SK-N-SH (cell line): Measurements from ENCODE around the gene OR51A7. TPM values are rescaled to one million over a fixed set of nuclear protein-coding genes. Genes with fewer than 3 reads are reported as not detected.

Experiments used
- CTCF ChIA-PET: fragments of 300-600, 350-600 bp; formaldehyde crosslinking; extraction: SDS; loops from one replicate; lab custom pipeline; 2021; lab: Yijun Ruan, JAX
- POLR2A ChIA-PET: fragments of 350-600 bp; sonication (Branson Sonifier 250); formaldehyde crosslinking; extraction: SDS; loops from one replicate; lab custom pipeline; 2020; ENCODE audit warnings: antibody characterized with exemption, inconsistent platforms; lab: Yijun Ruan, JAX
- DNase-seq: peaks from one replicate; pipeline ENCODE4 v3.0.0; 2012
- H2AFZ ChIP-seq: fragments of 200-600 bp; sonication (generic); 2 replicates; pipeline ENCODE4 v1.8.1; 2016; ENCODE audit warnings: antibody characterized with exemption, mild to moderate bottlenecking, low read depth
- H3F3A ChIP-seq: fragments of 200-600 bp; sonication (generic); replicated peaks from 2 replicates; pipeline ENCODE3; 2016; ENCODE audit warnings: antibody characterized with exemption, mild to moderate bottlenecking; ENCODE audit not compliant: insufficient read depth
- H3K27ac ChIP-seq, 2 experiments: fragments of 200-500 bp in 1 of 2; fragments of 200-600 bp in 1 of 2; sonication (Bioruptor generic) in 1 of 2; sonication (generic), shearing (Covaris generic) in 1 of 2; 2 replicates each; pipeline versions ENCODE4 v1.5.1 to v1.6.1; 2014 to 2016; ENCODE audit warnings: low read depth in 2 of 2, inconsistent platforms in 1 of 2, low read length in 1 of 2, mild to moderate bottlenecking in 1 of 2, mixed read lengths in 1 of 2
- H3K27me3 ChIP-seq: fragments of 200-600 bp; sonication (generic), shearing (Covaris generic); 2 replicates; pipeline ENCODE4 v1.6.1; 2016; ENCODE audit warnings: mixed run types; ENCODE audit not compliant: insufficient read depth
- H3K36me3 ChIP-seq, 2 experiments: fragments of 200-500 bp in 1 of 2; fragments of 200-600 bp in 1 of 2; sonication (Bioruptor generic) in 1 of 2; sonication (generic) in 1 of 2; replicated peaks in 1 of 2; 2 replicates each; pipeline versions ENCODE3 to v1.5.1; 2014 to 2016; ENCODE audit warnings: low read length in 1 of 2, mild to moderate bottlenecking in 1 of 2; ENCODE audit not compliant: insufficient read depth in 2 of 2, control insufficient read depth in 1 of 2
- H3K4me1 ChIP-seq, 2 experiments: fragments of 200-500 bp in 1 of 2; fragments of 200-600 bp in 1 of 2; sonication (Bioruptor generic) in 1 of 2; sonication (generic), shearing (Covaris generic) in 1 of 2; 2 replicates each; pipeline versions ENCODE4 v1.5.1 to v1.6.1; 2014 to 2016; ENCODE audit warnings: low read depth in 1 of 2, low read length in 1 of 2, mixed run types in 1 of 2; ENCODE audit not compliant: insufficient read depth in 2 of 2, control insufficient read depth in 1 of 2
- H3K4me2 ChIP-seq: fragments of 200-600 bp; sonication (generic), shearing (Covaris generic); 2 replicates; pipeline ENCODE4 v1.6.1; 2017; ENCODE audit warnings: mixed run types
- H3K4me3 ChIP-seq, 2 experiments: fragments of 200-500 bp in 1 of 2; fragments of 200-600 bp in 1 of 2; sonication (Bioruptor generic) in 1 of 2; sonication (generic), shearing (Covaris generic) in 1 of 2; 2 replicates each; pipeline versions ENCODE4 v1.5.1 to v1.8.1; 2014 to 2016; ENCODE audit warnings: low read depth in 2 of 2, inconsistent platforms in 1 of 2, low read length in 1 of 2, mild to moderate bottlenecking in 1 of 2, mixed read lengths in 1 of 2, moderate library complexity in 1 of 2
- H3K79me2 ChIP-seq: fragments of 200-600 bp; sonication (generic); 2 replicates; pipeline ENCODE4 v1.8.1; 2017; ENCODE audit warnings: mild to moderate bottlenecking; ENCODE audit not compliant: insufficient read depth
- H3K9ac ChIP-seq: fragments of 200-600 bp; sonication (generic); 2 replicates; pipeline ENCODE4 v1.6.1; 2017; ENCODE audit warnings: mixed run types
- H3K9me2 ChIP-seq: fragments of 200-600 bp; sonication (generic); 2 replicates; pipeline ENCODE4 v1.6.1; 2017; ENCODE audit warnings: mixed run types
- H3K9me3 ChIP-seq: fragments of 200-600 bp; sonication (generic); 2 replicates; pipeline ENCODE4 v1.6.1; 2017; ENCODE audit warnings: mixed run types, mild to moderate bottlenecking, moderate library complexity
- H4K20me1 ChIP-seq: fragments of 200-600 bp; sonication (generic); 2 replicates; pipeline ENCODE4 v1.6.1; 2017; ENCODE audit warnings: mild to moderate bottlenecking, mixed run types; ENCODE audit not compliant: insufficient read depth
- CHD2 ChIP-seq: fragments of 150-350 bp; IDR thresholded peaks from 2 replicates; pipeline ENCODE4 v1.6.1; 2018; ENCODE audit warnings: low read length; ENCODE audit not compliant: partially characterized antibody
- EZH2phosphoT487 ChIP-seq: fragments of 200-600 bp; sonication (generic); IDR thresholded peaks from 2 replicates; pipeline ENCODE4 v1.6.1; 2017; ENCODE audit warnings: low read depth, mixed run types, mild to moderate bottlenecking, antibody characterized with exemption, moderate library complexity, borderline replicate concordance
- FOXM1 ChIP-seq: IDR thresholded peaks from 2 replicates; pipeline ENCODE4 v1.4.0; 2012; ENCODE audit warnings: low read depth, mild to moderate bottlenecking
- JUND ChIP-seq: IDR thresholded peaks from 2 replicates; pipeline ENCODE4 v1.4.0; 2012
- NFIC ChIP-seq: IDR thresholded peaks from 2 replicates; pipeline ENCODE4 v1.4.0; 2012; ENCODE audit warnings: borderline replicate concordance
- RAD21 ChIP-seq: IDR thresholded peaks from 2 replicates; pipeline ENCODE4 v1.6.1; 2012; ENCODE audit warnings: mild to moderate bottlenecking, low read length
- RCOR1 ChIP-seq: fragments of 150-350 bp; IDR thresholded peaks from 2 replicates; pipeline ENCODE4 v1.6.1; 2017; ENCODE audit warnings: antibody characterized with exemption, low read length
- RXRA ChIP-seq: IDR thresholded peaks from 2 replicates; pipeline ENCODE4 v1.4.0; 2012; ENCODE audit warnings: low read depth, mild to moderate bottlenecking, borderline replicate concordance
- TEAD4 ChIP-seq: IDR thresholded peaks from 2 replicates; pipeline ENCODE4 v1.4.0; 2012; ENCODE audit warnings: mild to moderate bottlenecking, borderline replicate concordance; ENCODE audit not compliant: insufficient read depth
- WGBS: methylation state at CpG from one replicate; pipeline ENCODE4 v1.1.6; 2017; ENCODE audit warnings: low lambda C conversion rate; 5-methylcytosine and 5-hydroxymethylcytosine counted together
- polyA plus RNA-seq, 3 experiments: library from polyadenylated mRNA; depleted of rRNA; stranded (reverse); fragments of >200 nt; gene quantifications; 2 replicates each; pipeline ENCODE4 v1.2.3, GENCODE V29; 2012
- TF ChIP-seq, protein P1 (sequence below): fragments of 150-350 bp; IDR thresholded peaks from 2 replicates; pipeline ENCODE4 v1.6.1; 2016; ENCODE audit warnings: mild to moderate bottlenecking, low read depth, low read length
- TF ChIP-seq, protein P2 (sequence below): IDR thresholded peaks from 2 replicates; pipeline ENCODE4 v1.4.0; 2012; ENCODE audit warnings: low read depth, borderline replicate concordance
- TF ChIP-seq, protein P3 (sequence below): IDR thresholded peaks from 2 replicates; pipeline ENCODE4 v1.6.1; 2012; ENCODE audit warnings: mild to moderate bottlenecking, low read depth, low read length, moderate library complexity
- TF ChIP-seq, protein P4 (sequence below): IDR thresholded peaks from 2 replicates; pipeline ENCODE4; 2012
- TF ChIP-seq, protein P5 (sequence below): IDR thresholded peaks from 2 replicates; pipeline ENCODE4 v1.4.0; 2012; ENCODE audit warnings: low read depth, borderline replicate concordance
- TF ChIP-seq, protein P6 (sequence below): fragments of 150-350 bp; IDR thresholded peaks from 2 replicates; pipeline ENCODE4 v1.6.1; 2017; ENCODE audit warnings: antibody characterized with exemption, low read length, low read depth, borderline replicate concordance

The OR51A7 gene
- polyA plus RNA-seq, 1 of the 3 experiments (the other 2 are of a cell fraction) = not detected

DNA sequence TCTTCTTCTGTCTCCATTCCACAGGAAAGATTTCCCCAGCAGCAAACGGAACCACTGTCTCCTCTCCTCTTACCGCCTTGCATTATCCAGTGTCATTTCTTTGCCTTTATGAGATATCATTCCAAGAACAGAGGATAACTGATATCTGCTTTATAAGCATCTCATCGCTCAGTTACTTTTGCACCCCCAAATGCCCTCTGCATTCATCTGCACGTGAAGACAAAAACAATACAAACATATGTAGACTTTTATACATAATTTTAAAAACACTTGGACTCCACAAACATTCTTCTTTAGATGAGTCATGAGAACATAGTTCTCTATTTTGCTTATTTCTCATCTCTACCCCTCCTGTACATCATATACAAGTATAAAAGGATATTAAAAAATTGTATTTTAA, 22.4 kb upstream of the OR51A7 start:
- CTCF ChIA-PET = no interaction called here
- 1% methylated on average over 4 of the region's 4 CpGs for WGBS
- no peaks in the 10 kb centered on the region for H4K20me1 ChIP-seq
- no peaks in the 10 kb centered on the region for H3K9me3 ChIP-seq
- no peaks in the 10 kb centered on the region for H3K27me3 ChIP-seq
- no peak overlapping the region for H3K4me2 ChIP-seq
- POLR2A ChIA-PET = no interaction called here
- H3K9me2 ChIP-seq = no peaks in the 10 kb centered on the region
- TF ChIP-seq, protein P1, sequence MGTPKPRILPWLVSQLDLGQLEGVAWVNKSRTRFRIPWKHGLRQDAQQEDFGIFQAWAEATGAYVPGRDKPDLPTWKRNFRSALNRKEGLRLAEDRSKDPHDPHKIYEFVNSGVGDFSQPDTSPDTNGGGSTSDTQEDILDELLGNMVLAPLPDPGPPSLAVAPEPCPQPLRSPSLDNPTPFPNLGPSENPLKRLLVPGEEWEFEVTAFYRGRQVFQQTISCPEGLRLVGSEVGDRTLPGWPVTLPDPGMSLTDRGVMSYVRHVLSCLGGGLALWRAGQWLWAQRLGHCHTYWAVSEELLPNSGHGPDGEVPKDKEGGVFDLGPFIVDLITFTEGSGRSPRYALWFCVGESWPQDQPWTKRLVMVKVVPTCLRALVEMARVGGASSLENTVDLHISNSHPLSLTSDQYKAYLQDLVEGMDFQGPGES = no peak
- TF ChIP-seq RAD21 = no peak
- TF ChIP-seq, protein P2, sequence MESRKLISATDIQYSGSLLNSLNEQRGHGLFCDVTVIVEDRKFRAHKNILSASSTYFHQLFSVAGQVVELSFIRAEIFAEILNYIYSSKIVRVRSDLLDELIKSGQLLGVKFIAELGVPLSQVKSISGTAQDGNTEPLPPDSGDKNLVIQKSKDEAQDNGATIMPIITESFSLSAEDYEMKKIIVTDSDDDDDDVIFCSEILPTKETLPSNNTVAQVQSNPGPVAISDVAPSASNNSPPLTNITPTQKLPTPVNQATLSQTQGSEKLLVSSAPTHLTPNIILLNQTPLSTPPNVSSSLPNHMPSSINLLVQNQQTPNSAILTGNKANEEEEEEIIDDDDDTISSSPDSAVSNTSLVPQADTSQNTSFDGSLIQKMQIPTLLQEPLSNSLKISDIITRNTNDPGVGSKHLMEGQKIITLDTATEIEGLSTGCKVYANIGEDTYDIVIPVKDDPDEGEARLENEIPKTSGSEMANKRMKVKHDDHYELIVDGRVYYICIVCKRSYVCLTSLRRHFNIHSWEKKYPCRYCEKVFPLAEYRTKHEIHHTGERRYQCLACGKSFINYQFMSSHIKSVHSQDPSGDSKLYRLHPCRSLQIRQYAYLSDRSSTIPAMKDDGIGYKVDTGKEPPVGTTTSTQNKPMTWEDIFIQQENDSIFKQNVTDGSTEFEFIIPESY = no peak
- no peak overlapping the region for H3K27ac ChIP-seq
- H3K36me3 ChIP-seq = no peaks in the 10 kb centered on the region
- H3K4me1 ChIP-seq = no peaks in the 10 kb centered on the region
- no peak overlapping the region for H2AFZ ChIP-seq
- no peaks in the 10 kb centered on the region for H3F3A ChIP-seq
- H3K79me2 ChIP-seq = no peaks in the 10 kb centered on the region
- no peak for DNase-seq
- no peak overlapping the region for H3K4me3 ChIP-seq
- H3K9ac ChIP-seq = no peak overlapping the region

DNA sequence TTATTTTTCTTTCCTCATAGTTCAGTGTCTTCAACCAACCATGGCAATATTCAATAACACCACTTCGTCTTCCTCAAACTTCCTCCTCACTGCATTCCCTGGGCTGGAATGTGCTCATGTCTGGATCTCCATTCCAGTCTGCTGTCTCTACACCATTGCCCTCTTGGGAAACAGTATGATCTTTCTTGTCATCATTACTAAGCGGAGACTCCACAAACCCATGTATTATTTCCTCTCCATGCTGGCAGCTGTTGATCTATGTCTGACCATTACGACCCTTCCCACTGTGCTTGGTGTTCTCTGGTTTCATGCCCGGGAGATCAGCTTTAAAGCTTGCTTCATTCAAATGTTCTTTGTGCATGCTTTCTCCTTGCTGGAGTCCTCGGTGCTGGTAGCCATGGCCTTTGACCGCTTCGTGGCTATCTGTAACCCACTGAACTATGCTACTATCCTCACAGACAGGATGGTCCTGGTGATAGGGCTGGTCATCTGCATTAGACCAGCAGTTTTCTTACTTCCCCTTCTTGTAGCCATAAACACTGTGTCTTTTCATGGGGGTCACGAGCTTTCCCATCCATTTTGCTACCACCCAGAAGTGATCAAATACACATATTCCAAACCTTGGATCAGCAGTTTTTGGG, 21.6 kb upstream of the OR51A7 start, which contains the start of gene OR51T1:
OR51T1 (plus strand) TSS at position 41 of the 641 bp plus-strand sequence; CDS start at position 41, 0 bp downstream.
- Histone ChIP-seq H3K9ac (no peak within 1 kb of the TSS), H3K4me2 (no peak within 1 kb of the TSS), H4K20me1 (no peaks in the 10 kb centered on the region), H3K79me2 (no peaks in the 10 kb centered on the region), H3K9me2 (no peaks in the 10 kb centered on the region), H3F3A (no peaks in the 10 kb centered on the region), H3K9me3 (no peaks in the 10 kb centered on the region), H3K4me3 (no peak within 1 kb of the TSS), H2AFZ (no peak within 1 kb of the TSS), H3K36me3 (no peaks in the 10 kb centered on the region), H3K4me1 (no peaks in the 10 kb centered on the region), H3K27me3 (no peaks in the 10 kb centered on the region), H3K27ac (no peak within 1 kb of the TSS)
- DNase-seq = no peak
- ChIA-PET POLR2A (no interaction called here), CTCF (no interaction called here)
- WGBS = 3% methylated on average over 8 of the region's 8 CpGs
- no peak for TF ChIP-seq EZH2phosphoT487
- no peak for TF ChIP-seq RCOR1
- TF ChIP-seq NFIC = no peak
- no peak for TF ChIP-seq JUND
- TF ChIP-seq, protein P3, sequence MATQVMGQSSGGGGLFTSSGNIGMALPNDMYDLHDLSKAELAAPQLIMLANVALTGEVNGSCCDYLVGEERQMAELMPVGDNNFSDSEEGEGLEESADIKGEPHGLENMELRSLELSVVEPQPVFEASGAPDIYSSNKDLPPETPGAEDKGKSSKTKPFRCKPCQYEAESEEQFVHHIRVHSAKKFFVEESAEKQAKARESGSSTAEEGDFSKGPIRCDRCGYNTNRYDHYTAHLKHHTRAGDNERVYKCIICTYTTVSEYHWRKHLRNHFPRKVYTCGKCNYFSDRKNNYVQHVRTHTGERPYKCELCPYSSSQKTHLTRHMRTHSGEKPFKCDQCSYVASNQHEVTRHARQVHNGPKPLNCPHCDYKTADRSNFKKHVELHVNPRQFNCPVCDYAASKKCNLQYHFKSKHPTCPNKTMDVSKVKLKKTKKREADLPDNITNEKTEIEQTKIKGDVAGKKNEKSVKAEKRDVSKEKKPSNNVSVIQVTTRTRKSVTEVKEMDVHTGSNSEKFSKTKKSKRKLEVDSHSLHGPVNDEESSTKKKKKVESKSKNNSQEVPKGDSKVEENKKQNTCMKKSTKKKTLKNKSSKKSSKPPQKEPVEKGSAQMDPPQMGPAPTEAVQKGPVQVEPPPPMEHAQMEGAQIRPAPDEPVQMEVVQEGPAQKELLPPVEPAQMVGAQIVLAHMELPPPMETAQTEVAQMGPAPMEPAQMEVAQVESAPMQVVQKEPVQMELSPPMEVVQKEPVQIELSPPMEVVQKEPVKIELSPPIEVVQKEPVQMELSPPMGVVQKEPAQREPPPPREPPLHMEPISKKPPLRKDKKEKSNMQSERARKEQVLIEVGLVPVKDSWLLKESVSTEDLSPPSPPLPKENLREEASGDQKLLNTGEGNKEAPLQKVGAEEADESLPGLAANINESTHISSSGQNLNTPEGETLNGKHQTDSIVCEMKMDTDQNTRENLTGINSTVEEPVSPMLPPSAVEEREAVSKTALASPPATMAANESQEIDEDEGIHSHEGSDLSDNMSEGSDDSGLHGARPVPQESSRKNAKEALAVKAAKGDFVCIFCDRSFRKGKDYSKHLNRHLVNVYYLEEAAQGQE = no peak
- TF ChIP-seq, protein P4, sequence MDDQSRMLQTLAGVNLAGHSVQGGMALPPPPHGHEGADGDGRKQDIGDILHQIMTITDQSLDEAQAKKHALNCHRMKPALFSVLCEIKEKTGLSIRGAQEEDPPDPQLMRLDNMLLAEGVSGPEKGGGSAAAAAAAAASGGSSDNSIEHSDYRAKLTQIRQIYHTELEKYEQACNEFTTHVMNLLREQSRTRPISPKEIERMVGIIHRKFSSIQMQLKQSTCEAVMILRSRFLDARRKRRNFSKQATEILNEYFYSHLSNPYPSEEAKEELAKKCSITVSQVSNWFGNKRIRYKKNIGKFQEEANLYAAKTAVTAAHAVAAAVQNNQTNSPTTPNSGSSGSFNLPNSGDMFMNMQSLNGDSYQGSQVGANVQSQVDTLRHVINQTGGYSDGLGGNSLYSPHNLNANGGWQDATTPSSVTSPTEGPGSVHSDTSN = no peak
- TF ChIP-seq, protein P5, sequence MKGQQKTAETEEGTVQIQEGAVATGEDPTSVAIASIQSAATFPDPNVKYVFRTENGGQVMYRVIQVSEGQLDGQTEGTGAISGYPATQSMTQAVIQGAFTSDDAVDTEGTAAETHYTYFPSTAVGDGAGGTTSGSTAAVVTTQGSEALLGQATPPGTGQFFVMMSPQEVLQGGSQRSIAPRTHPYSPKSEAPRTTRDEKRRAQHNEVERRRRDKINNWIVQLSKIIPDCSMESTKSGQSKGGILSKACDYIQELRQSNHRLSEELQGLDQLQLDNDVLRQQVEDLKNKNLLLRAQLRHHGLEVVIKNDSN = no peak
- no peak for TF ChIP-seq CHD2
- TF ChIP-seq, protein P6, sequence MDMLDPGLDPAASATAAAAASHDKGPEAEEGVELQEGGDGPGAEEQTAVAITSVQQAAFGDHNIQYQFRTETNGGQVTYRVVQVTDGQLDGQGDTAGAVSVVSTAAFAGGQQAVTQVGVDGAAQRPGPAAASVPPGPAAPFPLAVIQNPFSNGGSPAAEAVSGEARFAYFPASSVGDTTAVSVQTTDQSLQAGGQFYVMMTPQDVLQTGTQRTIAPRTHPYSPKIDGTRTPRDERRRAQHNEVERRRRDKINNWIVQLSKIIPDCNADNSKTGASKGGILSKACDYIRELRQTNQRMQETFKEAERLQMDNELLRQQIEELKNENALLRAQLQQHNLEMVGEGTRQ = no peak
- no peak for TF ChIP-seq TEAD4
- no peak for TF ChIP-seq FOXM1
- no peak for TF ChIP-seq RXRA
- TF ChIP-seq, protein P1 = no peak
- no peak for TF ChIP-seq RAD21
